ENCODE measurements around the gene DPF3.

GRCh38 chr14:72692696-72693095 is 201.2 kb downstream of the DPF3 start:
- TF ChIP-seq CTCF (IDR thresholded peaks at IDR 0.05; ENCODE audit: low read depth, low read length, poor library complexity, severe bottlenecking) (no peak), EZH2phosphoT487 (IDR thresholded peaks at IDR 0.05; ENCODE audit: borderline replicate concordance, low read length) (no peak)
